Measurements from ENCODE around the gene ZNF414.

The ZNF414 gene

GRCh38 chr19:8468761-8469373, 45.1 kb downstream of the ZNF414 start:
- in situ Hi-C loops (cut with MboI; ENCODE audit: low sequenced_read_pairs), result no loop called here

DNA sequence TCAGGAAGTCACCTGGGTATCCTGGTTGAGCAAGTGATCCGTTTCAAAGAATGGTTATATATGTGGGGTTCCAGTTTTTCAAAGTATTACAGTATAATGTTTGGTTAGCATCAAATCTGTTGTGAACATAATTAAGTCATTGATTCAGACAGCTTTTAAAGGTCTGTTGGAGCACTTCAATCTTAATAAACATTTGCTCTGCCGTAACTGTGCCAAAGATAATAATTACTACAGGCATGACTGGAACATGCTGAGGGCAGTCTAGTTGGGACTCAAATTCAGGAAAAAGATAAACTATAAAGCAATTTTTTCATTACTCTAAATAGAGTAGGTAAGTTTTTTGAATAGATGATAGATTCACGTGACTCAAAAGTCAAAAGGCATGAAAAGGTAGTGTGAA, 45.8 kb downstream of the ZNF414 start:
- in situ Hi-C loops (cut with MboI; ENCODE audit: low sequenced_read_pairs), result no loop called here

- in situ Hi-C loops (cut with MboI; ENCODE audit: low sequenced_read_pairs), result no loop called here
Observed at GRCh38 chr19:8466018-8466417, 47.9 kb downstream of the ZNF414 start.

DNA sequence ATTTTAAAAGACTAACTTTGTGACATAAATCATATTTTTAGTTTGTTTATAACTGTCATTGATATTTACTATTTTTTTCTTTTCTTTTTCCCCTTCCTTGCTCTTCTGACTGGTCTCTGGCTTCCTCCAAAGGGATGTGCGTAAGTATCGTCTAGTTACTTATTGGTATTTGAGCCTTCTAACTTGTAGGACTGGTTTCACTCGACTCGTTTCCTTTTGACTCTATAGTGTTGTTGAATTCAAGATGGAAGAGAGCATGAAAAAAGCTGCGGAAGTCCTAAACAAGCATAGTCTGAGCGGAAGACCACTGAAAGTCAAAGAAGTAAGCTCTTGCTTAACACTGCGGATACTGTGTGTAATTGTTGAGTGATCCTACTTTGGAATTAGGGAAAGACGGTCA, 50.6 kb downstream of the ZNF414 start:
- in situ Hi-C loops (cut with MboI; ENCODE audit: low sequenced_read_pairs), result no loop called here

DNA sequence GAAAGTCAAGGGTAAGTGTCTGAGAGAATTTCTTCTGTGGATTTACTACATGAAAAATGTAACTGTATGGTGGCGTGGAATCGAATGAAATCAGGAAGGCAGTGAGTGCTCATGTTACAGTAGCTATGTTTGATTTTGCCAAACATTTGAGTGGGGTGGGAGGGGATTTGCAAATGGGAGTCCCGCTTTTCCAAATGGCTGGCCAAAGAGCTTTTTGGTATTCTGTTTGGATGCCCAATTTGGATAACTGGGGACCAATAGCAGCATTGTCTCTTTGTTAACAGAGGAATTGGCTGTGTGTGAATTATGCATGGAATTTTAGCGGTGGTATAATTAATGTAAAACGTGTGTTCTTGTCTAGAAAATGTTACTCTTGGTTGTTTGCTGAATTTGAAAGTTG, 51.4 kb downstream of the ZNF414 start:
- in situ Hi-C loops (cut with MboI; ENCODE audit: low sequenced_read_pairs), result no loop called here

DNA sequence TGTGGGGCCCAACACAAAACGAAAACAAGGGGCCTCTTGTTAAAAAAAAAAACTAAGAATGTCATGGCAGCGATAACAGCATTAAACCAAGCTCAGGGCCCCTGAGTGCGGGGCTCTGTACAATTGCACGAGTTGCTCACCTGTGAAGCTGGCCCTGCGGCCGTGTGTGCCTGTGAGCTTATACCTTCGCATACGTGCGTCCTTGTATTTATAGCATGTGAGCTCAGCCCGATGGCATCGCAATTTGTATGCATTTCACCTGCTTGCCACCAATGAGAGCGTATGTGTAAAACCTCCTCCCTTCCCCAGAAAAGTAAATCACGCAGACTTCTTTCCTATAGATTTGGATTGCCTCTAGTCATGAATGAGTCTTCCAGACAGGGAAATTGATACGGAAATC, 52.1 kb downstream of the ZNF414 start:
- in situ Hi-C loops (cut with MboI; ENCODE audit: low sequenced_read_pairs), result no loop called here

GRCh38 chr19:8461376-8461775, 52.6 kb downstream of the ZNF414 start:
- in situ Hi-C loops (cut with MboI; ENCODE audit: low sequenced_read_pairs), result no loop called here

DNA sequence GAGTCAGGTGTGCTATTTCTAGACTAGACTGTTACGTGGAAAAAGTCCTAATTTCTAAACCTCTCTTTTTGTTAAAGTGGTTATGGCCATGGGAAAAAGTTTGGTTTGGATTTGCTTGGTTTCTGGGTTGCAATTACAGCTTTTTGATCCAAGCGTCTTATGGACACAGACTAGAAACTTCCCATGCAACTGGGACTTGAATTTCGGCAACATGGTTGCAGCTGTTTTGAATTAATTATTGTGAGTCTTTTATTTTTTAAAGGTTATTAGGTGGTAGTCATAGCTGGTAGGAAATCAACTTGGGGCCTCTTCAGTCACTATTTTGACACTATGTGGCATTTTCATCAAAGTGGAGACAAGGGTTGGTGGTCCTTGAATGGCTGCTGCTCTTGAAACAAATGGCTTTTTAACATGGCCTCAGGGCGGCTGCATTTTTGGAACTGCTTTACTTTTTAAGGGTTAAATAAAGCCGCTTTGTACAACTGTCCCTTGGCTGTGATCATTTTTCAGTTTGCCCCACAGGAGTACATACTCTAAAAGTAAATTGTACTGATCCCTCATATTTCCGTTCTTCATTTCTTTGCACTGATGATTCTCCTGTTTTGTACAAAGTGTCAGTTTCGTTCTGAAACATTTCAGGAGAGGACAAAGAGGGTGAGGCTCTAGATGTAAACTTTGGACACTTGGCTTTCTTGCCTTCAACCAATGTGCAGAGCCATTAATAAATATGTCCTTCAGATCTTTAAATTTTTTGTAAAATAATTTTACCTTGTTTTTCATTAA, 53.3 kb downstream of the ZNF414 start:
- in situ Hi-C loops (cut with MboI; ENCODE audit: low sequenced_read_pairs), result no loop called here
